ENCODE data around the gene GALNT17. TPM values are rescaled to one million over a fixed set of nuclear protein-coding genes. Genes with fewer than 3 reads are reported as not detected.

GALNT17 gene
- total RNA-seq, 2 donors from 2014 or later: 46.7 to 58.1 TPM

GRCh38 chr7:71466448-71467145, 334.7 kb downstream of the GALNT17 start:
- DNase-seq (ENCODE audit: low spot score): no peak
- H3K27me3 ChIP-seq (replicated peaks; ENCODE audit: insufficient read depth): no peaks in the 10 kb centered on the region
- TF ChIP-seq POLR2AphosphoS5 (IDR thresholded peaks at IDR 0.05) (no peak), CTCF (IDR thresholded peaks at IDR 0.05) (no peak), POLR2A (IDR thresholded peaks at IDR 0.05) (no peak)
- H3K4me3 ChIP-seq: no peak overlapping the region
- H3K9me3 ChIP-seq: no peaks in the 10 kb centered on the region
- intact Hi-C loops (cut with DNase I): no loop called here
- no peaks in the 10 kb centered on the region for H3K36me3 ChIP-seq
- H3K27ac ChIP-seq: no peak overlapping the region
- H3K4me1 ChIP-seq (replicated peaks): no peaks in the 10 kb centered on the region
- WGBS: 71% methylated on average over 5 of the region's 5 CpGs

- Histone ChIP-seq H3K4me3 (no peak overlapping the region), H3K9me3 (no peaks in the 10 kb centered on the region), H3K4me1 (replicated peaks) (no peaks in the 10 kb centered on the region), H3K27ac (no peak overlapping the region), H3K36me3 (no peaks in the 10 kb centered on the region), H3K27me3 (replicated peaks; ENCODE audit: insufficient read depth) (no peaks in the 10 kb centered on the region)
- DNase-seq (ENCODE audit: low spot score): no peak
- 76% methylated on average over 6 of the region's 6 CpGs for WGBS
- TF ChIP-seq POLR2A (IDR thresholded peaks at IDR 0.05) (no peak), CTCF (IDR thresholded peaks at IDR 0.05) (no peak)
- intact Hi-C loops (cut with DNase I): no loop called here
Observed at GRCh38 chr7:71470326-71470725, 338.4 kb downstream of the GALNT17 start.

GRCh38 chr7:71470830-71471229, 338.9 kb downstream of the GALNT17 start:
- Histone ChIP-seq H3K4me3 (no peak overlapping the region), H3K4me1 (replicated peaks) (no peaks in the 10 kb centered on the region), H3K27ac (no peak overlapping the region), H3K9me3 (no peaks in the 10 kb centered on the region), H3K27me3 (replicated peaks; ENCODE audit: insufficient read depth) (no peaks in the 10 kb centered on the region), H3K36me3 (no peaks in the 10 kb centered on the region)
- 46% methylated on average over 1 of the region's 1 CpG for WGBS
- TF ChIP-seq POLR2A (IDR thresholded peaks at IDR 0.05): no peak
- TF ChIP-seq POLR2AphosphoS5 (IDR thresholded peaks at IDR 0.05): no peak
- no peak for TF ChIP-seq CTCF (IDR thresholded peaks at IDR 0.05)
- no peak for DNase-seq (ENCODE audit: low spot score)
- intact Hi-C loops (cut with DNase I): no loop called here

GRCh38 chr7:71472962-71473361, 341.0 kb downstream of the GALNT17 start:
- intact Hi-C loops (cut with DNase I): no loop called here
- TF ChIP-seq POLR2AphosphoS5 (IDR thresholded peaks at IDR 0.05) (no peak), POLR2A (IDR thresholded peaks at IDR 0.05) (no peak), CTCF (IDR thresholded peaks at IDR 0.05) (no peak)
- Histone ChIP-seq H3K27me3 (replicated peaks; ENCODE audit: insufficient read depth) (no peaks in the 10 kb centered on the region), H3K4me3 (no peak overlapping the region), H3K27ac (no peak overlapping the region), H3K36me3 (no peaks in the 10 kb centered on the region), H3K9me3 (no peaks in the 10 kb centered on the region), H3K4me1 (replicated peaks) (no peaks in the 10 kb centered on the region)
- no peak for DNase-seq (ENCODE audit: low spot score)
- 87% methylated on average over 2 of the region's 2 CpGs for WGBS

- intact Hi-C loops (cut with DNase I): no loop called here
- Histone ChIP-seq H3K9me3 (no peaks in the 10 kb centered on the region), H3K27me3 (replicated peaks; ENCODE audit: insufficient read depth) (no peaks in the 10 kb centered on the region), H3K27ac (no peak overlapping the region), H3K4me1 (replicated peaks) (no peaks in the 10 kb centered on the region), H3K36me3 (no peaks in the 10 kb centered on the region), H3K4me3 (no peak overlapping the region)
- WGBS: 94% methylated on average over 2 of the region's 2 CpGs
- DNase-seq (ENCODE audit: low spot score): no peak
- no peak for TF ChIP-seq POLR2A (IDR thresholded peaks at IDR 0.05)
- no peak for TF ChIP-seq POLR2AphosphoS5 (IDR thresholded peaks at IDR 0.05)
- no peak for TF ChIP-seq CTCF (IDR thresholded peaks at IDR 0.05)
Observed at GRCh38 chr7:71473366-71473967, 341.5 kb downstream of the GALNT17 start.

Measured in prostate gland (tissue), 2 donors.